Measurements from ENCODE around the gene MAPKAPK2. TPM values are rescaled to one million over a fixed set of nuclear protein-coding genes. Genes with fewer than 3 reads are reported as not detected.
"Not testable (repeated sequence)": the region's sequence is repeated elsewhere in the genome, so short reads cannot be mapped to it uniquely, and the experiment has no call there.

The MAPKAPK2 gene
- total RNA-seq, 3 donors from 2014 or later, result 68.4 to 75.2 (median 72.1) TPM

GRCh38 chr1:206772243-206772937, 87.7 kb downstream of the MAPKAPK2 start, which contains the start of gene IL10:
Gene IL10 (minus strand): TSS chr1:206772494. CDS start chr1:206772435, 59 bp downstream.
- ATAC-seq (peak; percentile 26), DNase-seq (no peak)

GRCh38 chr1:206774093-206774492, 89.4 kb downstream of the MAPKAPK2 start:
- Histone ChIP-seq H3K4me3 (no peak overlapping the region), H3K36me3 (ENCODE audit: low read depth) (no peaks in the 10 kb centered on the region), H3K9me3 (no peaks in the 10 kb centered on the region), H3K4me1 (ENCODE audit: low read depth) (no peaks in the 10 kb centered on the region)
- TF ChIP-seq, protein P1, sequence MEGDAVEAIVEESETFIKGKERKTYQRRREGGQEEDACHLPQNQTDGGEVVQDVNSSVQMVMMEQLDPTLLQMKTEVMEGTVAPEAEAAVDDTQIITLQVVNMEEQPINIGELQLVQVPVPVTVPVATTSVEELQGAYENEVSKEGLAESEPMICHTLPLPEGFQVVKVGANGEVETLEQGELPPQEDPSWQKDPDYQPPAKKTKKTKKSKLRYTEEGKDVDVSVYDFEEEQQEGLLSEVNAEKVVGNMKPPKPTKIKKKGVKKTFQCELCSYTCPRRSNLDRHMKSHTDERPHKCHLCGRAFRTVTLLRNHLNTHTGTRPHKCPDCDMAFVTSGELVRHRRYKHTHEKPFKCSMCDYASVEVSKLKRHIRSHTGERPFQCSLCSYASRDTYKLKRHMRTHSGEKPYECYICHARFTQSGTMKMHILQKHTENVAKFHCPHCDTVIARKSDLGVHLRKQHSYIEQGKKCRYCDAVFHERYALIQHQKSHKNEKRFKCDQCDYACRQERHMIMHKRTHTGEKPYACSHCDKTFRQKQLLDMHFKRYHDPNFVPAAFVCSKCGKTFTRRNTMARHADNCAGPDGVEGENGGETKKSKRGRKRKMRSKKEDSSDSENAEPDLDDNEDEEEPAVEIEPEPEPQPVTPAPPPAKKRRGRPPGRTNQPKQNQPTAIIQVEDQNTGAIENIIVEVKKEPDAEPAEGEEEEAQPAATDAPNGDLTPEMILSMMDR (IDR thresholded peaks at IDR 0.05), result no peak
- intact Hi-C loops (cut with DNase I, micrococcal nuclease), result no loop called here
- ATAC-seq (no peak), DNase-seq (no peak)

More at GRCh38 chr1:206772243-206772937, 87.7 kb downstream of the MAPKAPK2 start, which contains the start of gene IL10:
- no peaks in the 10 kb centered on the region for H3K4me1 ChIP-seq (ENCODE audit: low read depth)
- H3K4me3 ChIP-seq, result no peak within 1 kb of the TSS
- TF ChIP-seq, protein P1 (IDR thresholded peaks at IDR 0.05), result no peak
- no peaks in the 10 kb centered on the region for H3K36me3 ChIP-seq (ENCODE audit: low read depth)
- no peaks in the 10 kb centered on the region for H3K9me3 ChIP-seq
- intact Hi-C loops (cut with DNase I, micrococcal nuclease), result no loop called here

DNA sequence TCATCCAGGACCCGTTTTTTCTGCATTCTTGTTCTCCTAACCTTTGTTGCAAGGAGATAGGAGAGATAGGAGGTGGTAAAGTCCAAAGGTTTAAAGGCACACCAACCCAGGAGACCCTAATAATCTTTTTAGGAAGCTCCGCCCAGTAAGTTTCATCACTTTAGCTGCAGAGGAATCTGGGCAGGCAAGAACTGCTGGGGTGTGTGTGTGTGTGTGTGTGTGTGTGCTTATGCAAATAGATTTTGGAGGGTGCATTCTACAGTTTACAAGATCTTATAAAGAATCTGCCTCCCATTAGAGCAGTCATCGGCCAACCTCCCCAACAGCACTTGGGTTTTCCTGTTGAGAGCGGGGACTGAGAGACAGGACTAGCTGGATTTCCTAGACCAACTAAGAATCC, 91.5 kb downstream of the MAPKAPK2 start:
- H3K36me3 ChIP-seq (ENCODE audit: low read depth), result no peaks in the 10 kb centered on the region
- no peaks in the 10 kb centered on the region for H3K9me3 ChIP-seq
- ATAC-seq (no peak), DNase-seq (no peak)
- H3K4me1 ChIP-seq (ENCODE audit: low read depth), result no peaks in the 10 kb centered on the region
- intact Hi-C loops (cut with DNase I, micrococcal nuclease), result no loop called here
- TF ChIP-seq, protein P1 (IDR thresholded peaks at IDR 0.05), result no peak
- no peak overlapping the region for H3K4me3 ChIP-seq

GRCh38 chr1:206778031-206778430, 93.3 kb downstream of the MAPKAPK2 start:
- Histone ChIP-seq H3K4me3 (no peak overlapping the region), H3K36me3 (ENCODE audit: low read depth) (no peaks in the 10 kb centered on the region), H3K4me1 (ENCODE audit: low read depth) (no peaks in the 10 kb centered on the region), H3K9me3 (no peaks in the 10 kb centered on the region)
- intact Hi-C loops (cut with DNase I, micrococcal nuclease), result no loop called here
- no peak for DNase-seq
- TF ChIP-seq, protein P1 (IDR thresholded peaks at IDR 0.05), result no peak
- ATAC-seq, result no peak

GRCh38 chr1:206778911-206779310, 94.2 kb downstream of the MAPKAPK2 start:
- DNase-seq; intact Hi-C loops (cut with DNase I, micrococcal nuclease); H3K36me3 ChIP-seq (ENCODE audit: low read depth); H3K9me3 ChIP-seq; H3K4me3 ChIP-seq; ATAC-seq; H3K4me1 ChIP-seq (ENCODE audit: low read depth): not testable (repeated sequence)

- Histone ChIP-seq H3K4me1 (ENCODE audit: low read depth) (no peaks in the 10 kb centered on the region), H3K36me3 (ENCODE audit: low read depth) (no peaks in the 10 kb centered on the region), H3K9me3 (no peaks in the 10 kb centered on the region), H3K4me3 (no peak overlapping the region)
- ATAC-seq (no peak), DNase-seq (no peak)
- TF ChIP-seq, protein P1 (IDR thresholded peaks at IDR 0.05), result no peak
- intact Hi-C loops (cut with DNase I, micrococcal nuclease), result no loop called here
Observed at GRCh38 chr1:206779638-206780037, 94.9 kb downstream of the MAPKAPK2 start.
